ENCODE results near the gene TFAP2A. TPM values are rescaled to one million over a fixed set of nuclear protein-coding genes. Genes with fewer than 3 reads are reported as not detected.

Gene TFAP2A
- total and polyA plus RNA-seq, 10 of the 15 experiments (the other 5 are each of a cell fraction or from before 2014, with no cell fraction given): 0.05 to 0.46 (median 0.17) TPM; not detected in 4

DNA sequence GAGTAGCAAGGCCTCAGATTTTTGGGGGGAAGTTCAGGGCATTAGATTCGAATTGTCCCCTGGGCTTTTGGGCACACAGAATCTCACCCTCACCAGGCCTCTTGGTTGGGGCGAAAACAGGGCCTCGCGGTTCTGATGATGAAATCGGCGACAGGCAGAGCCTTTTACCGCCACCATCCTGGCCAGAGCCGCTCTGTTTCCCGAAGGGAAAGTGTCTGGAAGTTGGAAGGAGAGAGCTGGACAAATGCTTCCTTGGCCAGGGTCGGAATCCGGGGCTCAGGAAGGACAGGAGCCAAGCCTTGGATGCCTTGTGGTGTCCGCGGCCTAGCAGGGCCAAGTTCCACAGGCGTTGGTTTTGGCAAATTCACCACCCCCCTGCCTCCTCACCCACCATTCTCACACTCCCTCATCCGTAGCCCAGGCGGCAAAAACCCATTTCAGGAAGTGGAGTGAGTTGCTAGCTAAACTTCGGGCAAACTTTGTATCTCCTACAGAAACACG lies 3.5 kb upstream of the TFAP2A start:
- DNase-seq (ENCODE audit: low read depth, low spot score) (no peak), FAIRE-seq (no peak), ATAC-seq (no peak)
- Histone ChIP-seq H3K27ac (ENCODE audit: control insufficient read depth, insufficient read depth) (no peak overlapping the region), H3K79me2 (ENCODE audit: control insufficient read depth, insufficient read depth, low read length) (no peaks in the 10 kb centered on the region), H2AFZ (ENCODE audit: control insufficient read depth, low read depth, low read length) (no peak overlapping the region), H3K4me1 (ENCODE audit: control insufficient read depth, insufficient read depth, low read length) (peaks cover 12% of the 10 kb centered on the region), H3K36me3 (ENCODE audit: control insufficient read depth in 2 of 2, insufficient read depth in 2 of 2, low read length in 1 of 2) (no peaks in the 10 kb centered on the region), H3K4me2 (ENCODE audit: control insufficient read depth, insufficient read depth) (peak overlapping the region; percentile 57), H4K20me1 (ENCODE audit: control insufficient read depth, insufficient read depth) (no peaks in the 10 kb centered on the region), H3K4me3 (no peak overlapping the region), H3K27me3 (replicated peaks in 1 of 2; ENCODE audit: control insufficient read depth in 2 of 2, insufficient read depth in 2 of 2, low read length in 1 of 2) (peaks cover 24 to 50% of the 10 kb centered on the region in 2 experiments), H3K9ac (ENCODE audit: control insufficient read depth, insufficient read depth, low read length) (no peak overlapping the region), H3K9me3 (replicated peaks; ENCODE audit: control insufficient read depth, insufficient read depth, low read length) (no peaks in the 10 kb centered on the region; the same call in 1 of the 3 replicates)
- 47% methylated on average over 18 of the region's 18 CpGs for WGBS (ENCODE audit: insufficient coverage, insufficient replicate concordance, low lambda C conversion rate, missing lambda C conversion rate)
- intact Hi-C loops (cut with micrococcal nuclease; ENCODE audit: unreplicated experiment) (no loop called here), in situ Hi-C loops (cut with MboI) (no loop called here)
- ChIA-PET POLR2A (no interaction called here), CTCF (no interaction called here), RAD21 (ENCODE audit: unreplicated experiment) (no interaction called here), SMC1A (ENCODE audit: uncharacterized antibody, unreplicated experiment) (no interaction called here)
- TF ChIP-seq NR2F1 (conservative IDR thresholded peaks at IDR 0.05): no peak
- no peak for TF ChIP-seq SREBF1 (IDR thresholded peaks at IDR 0.05; ENCODE audit: low read length)
- no peak for TF ChIP-seq CBFB (IDR thresholded peaks at IDR 0.05; ENCODE audit: low read depth)
- TF ChIP-seq RBBP5 (conservative IDR thresholded peaks at IDR 0.05): no peak
- TF ChIP-seq POLR2AphosphoS5 (IDR thresholded peaks at IDR 0.05; ENCODE audit: low read length): no peak
- no peak for TF ChIP-seq EED (IDR thresholded peaks at IDR 0.05; ENCODE audit: low read depth)
- no peak for TF ChIP-seq SMC3 (IDR thresholded peaks at IDR 0.05; ENCODE audit: borderline replicate concordance, low read length)
- TF ChIP-seq HCFC1 (IDR thresholded peaks at IDR 0.05; ENCODE audit: low read length): no peak
- TF ChIP-seq, protein P1, sequence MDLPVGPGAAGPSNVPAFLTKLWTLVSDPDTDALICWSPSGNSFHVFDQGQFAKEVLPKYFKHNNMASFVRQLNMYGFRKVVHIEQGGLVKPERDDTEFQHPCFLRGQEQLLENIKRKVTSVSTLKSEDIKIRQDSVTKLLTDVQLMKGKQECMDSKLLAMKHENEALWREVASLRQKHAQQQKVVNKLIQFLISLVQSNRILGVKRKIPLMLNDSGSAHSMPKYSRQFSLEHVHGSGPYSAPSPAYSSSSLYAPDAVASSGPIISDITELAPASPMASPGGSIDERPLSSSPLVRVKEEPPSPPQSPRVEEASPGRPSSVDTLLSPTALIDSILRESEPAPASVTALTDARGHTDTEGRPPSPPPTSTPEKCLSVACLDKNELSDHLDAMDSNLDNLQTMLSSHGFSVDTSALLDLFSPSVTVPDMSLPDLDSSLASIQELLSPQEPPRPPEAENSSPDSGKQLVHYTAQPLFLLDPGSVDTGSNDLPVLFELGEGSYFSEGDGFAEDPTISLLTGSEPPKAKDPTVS (IDR thresholded peaks at IDR 0.05; ENCODE audit: low read depth, low read length): no peak
- TF ChIP-seq FOXK2 (IDR thresholded peaks at IDR 0.05): no peak
- TF ChIP-seq, protein P2, sequence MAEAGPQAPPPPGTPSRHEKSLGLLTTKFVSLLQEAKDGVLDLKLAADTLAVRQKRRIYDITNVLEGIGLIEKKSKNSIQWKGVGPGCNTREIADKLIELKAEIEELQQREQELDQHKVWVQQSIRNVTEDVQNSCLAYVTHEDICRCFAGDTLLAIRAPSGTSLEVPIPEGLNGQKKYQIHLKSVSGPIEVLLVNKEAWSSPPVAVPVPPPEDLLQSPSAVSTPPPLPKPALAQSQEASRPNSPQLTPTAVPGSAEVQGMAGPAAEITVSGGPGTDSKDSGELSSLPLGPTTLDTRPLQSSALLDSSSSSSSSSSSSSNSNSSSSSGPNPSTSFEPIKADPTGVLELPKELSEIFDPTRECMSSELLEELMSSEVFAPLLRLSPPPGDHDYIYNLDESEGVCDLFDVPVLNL (IDR thresholded peaks at IDR 0.05; ENCODE audit: low read depth, low read length): no peak
- BruUV-seq (replicated peaks): no TSS peak
